GM18868 (cell line): Measurements from ENCODE around the gene GFOD2.
A peak's percentile ranks its signal among the peaks of the same experiment; 100 is the strongest.

Experiments
- ATAC-seq: cut with Tn5 transposase; IDR thresholded peaks from one replicate; pipeline ENCODE4 v1.9.1; 2021; ENCODE audit warnings: mild to moderate bottlenecking, moderate library complexity; ENCODE audit not compliant: unreplicated experiment

Gene GFOD2

DNA sequence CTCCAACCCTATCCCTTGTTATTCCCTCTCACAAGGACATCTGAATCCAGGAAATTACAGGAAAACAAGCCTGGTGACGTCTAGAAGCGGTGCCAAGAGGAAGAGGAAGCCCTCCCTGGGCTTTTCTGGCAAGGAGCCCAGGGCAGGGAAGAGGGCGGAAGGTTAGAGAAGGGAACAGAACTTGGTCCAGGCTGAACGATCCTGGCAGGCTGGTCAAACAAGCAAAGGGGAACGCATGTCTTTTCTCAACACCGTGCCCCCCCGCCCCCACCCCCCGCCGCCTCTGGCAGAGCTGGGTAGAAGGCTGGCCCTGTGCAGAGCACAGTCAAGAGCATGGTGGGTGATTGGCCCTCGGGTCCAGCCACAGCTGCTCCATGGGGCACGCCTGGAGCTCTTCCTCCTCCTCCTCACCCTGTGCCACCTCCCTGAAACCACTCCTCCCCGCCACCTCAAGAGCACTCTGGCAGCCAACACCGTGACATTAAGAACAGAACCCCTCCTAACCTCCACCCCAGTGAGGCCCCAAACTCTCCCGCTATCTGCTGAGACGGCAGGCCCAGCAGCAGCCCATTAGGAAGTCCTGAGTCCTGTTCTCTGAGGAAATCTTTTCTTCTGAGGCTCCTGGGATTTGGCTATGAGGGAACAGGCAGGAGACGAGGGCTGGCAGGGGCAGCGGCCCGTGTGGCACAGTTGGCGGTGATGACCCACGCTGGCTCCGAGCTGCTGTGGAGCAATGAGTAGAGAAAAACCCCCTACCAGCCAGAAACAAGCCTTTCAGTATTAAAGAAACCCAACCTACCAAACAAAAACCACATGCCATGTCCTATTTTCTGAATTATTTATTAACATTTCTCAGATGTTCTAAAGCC is 45.2 kb downstream of the GFOD2 start:
- ATAC-seq: no peak

GRCh38 chr16:67672739-67673662 is 46.1 kb downstream of the GFOD2 start:
- no peak for ATAC-seq

GRCh38 chr16:67672306-67672705 is 46.8 kb downstream of the GFOD2 start:
- ATAC-seq: no peak

- no peak for ATAC-seq
Observed at GRCh38 chr16:67669499-67670101, 49.5 kb downstream of the GFOD2 start.

DNA sequence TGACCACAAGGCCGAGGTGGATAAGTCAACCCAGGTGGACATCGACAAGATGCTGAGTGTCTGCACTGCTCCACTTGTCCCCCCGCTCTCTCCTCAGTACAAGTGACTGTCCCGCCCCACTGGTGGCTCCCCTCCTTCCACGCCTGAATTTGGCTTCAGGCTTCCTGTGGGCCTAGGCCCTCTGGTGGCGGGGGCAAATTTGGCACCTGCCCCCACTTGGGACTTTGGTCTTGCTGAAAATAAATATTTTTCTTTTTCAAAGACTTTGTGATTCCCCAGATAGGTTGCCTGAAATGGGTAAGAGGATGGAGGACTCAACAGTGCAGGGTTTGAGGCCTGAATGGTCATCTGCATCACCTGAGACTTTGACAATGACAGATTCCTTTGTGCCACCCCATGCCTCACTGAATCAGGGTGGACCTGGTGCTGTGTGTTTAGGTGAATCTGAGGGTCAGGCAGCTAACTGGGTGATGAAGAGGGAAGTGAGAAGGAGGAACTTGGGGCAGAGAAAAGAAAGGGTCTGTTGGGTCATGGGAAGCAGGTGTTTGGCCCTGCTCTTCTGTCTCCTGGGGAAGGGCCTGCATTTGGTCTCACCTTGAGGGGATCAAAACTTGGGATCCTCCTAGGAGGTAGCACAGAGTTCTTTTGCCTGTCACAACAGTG is 50.5 kb downstream of the GFOD2 start:
- no peak for ATAC-seq

DNA sequence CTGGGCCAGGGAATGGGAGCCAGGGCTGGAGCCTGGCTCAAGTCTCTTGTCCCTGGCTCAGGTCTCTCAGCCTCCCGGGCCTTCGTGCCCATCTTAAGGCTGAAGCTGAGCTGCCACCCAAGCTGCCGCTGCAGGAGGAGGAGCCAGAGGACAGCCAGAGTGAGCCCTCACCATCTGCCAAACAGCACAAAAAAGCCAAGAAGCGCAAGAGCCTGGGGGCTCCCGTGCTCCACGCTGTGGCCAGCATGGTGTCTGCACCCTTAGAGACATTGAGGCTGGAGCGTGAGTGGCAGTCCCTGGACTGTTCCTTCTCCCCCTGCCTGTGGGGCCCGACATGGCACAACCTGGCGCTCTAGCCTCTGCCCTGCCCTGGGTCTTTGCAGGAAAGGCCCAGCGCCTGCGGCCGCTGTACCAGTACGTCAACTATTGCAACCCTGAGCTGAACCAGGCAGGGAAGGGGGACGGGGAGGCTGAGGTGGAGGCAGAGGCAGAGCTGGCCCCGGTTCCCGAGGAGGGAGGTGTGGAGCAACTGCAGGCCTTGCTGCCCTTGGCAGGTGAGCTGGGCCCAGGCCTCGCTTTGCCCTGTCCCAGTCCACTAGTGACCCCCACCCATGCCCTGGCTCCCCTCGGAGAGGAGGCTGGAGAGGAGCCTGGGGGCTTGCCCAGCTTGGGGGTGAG is 51.2 kb downstream of the GFOD2 start:
- ATAC-seq: peak; percentile 77

DNA sequence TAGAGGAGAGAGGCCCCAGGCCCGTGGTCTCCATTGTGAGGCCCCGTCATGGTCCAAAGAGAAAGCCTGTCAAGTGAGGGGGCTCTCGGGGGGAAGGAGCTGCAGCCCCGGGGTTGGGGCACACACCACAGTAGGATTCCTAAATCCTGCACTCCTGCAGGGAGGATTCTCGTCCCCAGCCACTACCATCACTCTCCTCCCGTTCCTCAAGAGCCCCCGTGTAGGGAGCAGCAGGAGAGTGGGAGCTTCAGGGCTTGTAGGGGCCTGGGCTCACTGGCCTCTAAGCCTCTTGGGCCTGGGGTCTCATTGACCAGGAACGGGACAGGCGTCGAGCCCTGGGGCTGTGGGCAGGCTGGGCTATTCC is 51.7 kb downstream of the GFOD2 start:
- ATAC-seq: no peak

DNA sequence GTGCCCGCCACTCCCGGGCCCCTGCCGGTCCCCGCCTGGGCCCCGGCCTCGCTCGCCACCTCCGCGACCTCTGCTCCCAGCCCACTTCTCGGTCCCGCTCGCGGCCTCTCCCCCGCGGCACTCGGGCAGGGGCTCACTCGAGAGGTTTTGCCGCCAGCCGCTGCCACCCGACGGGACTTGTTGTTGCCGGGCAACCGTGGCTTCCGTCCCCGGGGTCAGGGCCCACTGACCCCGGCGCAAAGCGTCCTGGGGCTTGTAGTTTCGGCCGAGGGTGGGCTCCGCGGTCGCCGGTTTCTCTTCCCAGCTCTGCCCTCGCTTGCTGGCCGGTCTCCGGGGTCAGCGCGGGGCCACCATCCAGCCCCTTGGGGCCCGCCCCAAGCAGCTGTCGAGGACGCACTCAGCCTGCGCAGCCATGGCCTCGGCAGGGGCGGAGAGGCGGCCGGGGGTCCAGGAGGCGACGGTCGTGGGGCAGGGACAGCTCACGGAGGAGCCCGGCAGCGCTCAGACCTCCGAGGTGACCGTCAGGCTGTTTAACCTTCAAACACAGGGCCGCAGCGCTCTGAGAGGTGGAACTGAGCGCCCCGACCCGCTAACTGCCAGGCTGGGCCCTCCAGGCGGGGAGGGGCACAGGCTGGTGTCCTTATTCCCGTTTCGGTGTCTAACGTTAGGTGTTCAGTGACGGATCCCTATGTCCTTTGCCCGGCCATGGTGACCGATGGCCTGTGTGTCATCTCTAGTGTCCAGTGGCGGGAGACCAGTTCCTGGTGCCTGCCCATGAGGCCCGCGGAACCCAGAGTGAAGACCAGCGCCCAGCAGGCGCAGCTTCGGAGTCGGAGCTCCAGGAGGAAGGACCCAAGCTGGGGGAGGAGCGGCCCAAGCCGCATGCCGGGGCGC is 52.3 kb downstream of the GFOD2 start, which contains the start of the genes C16orf86 and ENKD1:
Gene C16orf86 (plus strand): TSS at position 256 of the 894 bp plus-strand sequence. CDS start 157 bp downstream, at position 413.
Gene ENKD1 (minus strand): TSS at position 192 of the 894 bp plus-strand sequence. CDS start 308 bp downstream, outside the sequence.
- ATAC-seq: peak; percentile 44

DNA sequence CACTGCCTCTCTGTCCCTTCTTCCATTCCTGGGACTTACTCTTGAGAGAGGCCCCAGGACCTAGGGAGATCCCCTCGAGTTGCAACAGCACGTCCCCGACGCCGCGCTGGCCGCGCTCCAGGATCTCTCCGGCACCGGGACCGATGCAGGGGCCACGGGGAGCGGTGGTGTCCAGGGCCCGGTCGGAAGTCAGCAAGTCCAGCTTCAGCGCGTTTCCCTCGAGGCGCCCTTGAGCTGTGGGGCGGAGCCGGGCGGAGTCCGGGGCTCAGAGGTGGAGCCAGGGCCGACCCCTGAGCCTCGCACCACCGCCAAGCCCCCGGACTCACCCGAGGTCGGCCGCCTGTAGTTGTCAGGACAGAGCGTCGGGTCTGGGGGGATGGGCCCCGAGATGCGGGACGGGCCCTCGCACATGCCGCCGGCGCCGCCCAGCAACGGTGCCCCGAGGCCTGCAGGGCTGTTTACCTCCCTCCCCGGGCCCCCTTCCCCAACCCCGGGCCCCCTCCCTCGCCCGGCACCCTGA is 53.0 kb downstream of the GFOD2 start:
- no peak for ATAC-seq

DNA sequence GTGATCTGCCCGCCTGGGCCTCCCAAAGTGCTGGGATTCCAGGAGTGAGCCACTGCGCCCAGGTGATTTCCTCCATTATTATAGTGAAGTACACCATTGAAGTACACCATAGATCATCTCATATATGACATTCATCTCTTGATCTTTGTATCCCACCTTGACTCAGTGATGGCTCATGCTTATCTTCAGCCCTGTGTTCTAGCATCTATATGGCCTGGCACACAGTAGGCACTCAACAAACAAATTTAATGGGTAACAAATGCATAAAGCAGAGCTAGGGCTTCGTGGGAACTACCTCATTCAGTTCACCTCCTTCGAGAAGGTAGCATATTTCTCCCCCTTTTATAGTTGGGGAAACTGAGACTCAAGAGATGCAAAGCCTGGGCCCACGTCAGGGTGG is 53.5 kb downstream of the GFOD2 start:
- ATAC-seq: no peak

- no peak for ATAC-seq
Observed at GRCh38 chr16:67664871-67665270, 54.2 kb downstream of the GFOD2 start.

DNA sequence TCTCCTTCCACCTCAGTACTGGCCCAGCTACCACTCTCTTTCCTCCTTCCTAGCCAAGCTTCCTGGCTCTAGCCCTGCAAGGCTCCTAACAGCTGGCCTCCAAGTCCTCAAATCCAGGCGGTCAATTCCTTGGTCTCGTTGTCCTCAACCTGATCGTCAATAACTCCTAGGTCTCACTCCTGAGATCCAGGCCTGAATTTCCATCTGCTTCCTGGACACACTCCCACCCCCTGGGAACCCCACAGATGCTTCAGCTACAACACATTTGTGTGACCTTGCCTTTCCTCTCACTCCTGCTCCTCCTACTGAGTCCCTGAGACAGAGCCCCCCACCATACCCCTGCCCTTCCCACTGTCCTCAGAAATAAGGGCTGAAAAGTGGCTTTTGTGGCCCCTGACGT is 54.9 kb downstream of the GFOD2 start:
- ATAC-seq: no peak

- ATAC-seq: no peak
Observed at GRCh38 chr16:67663877-67664222, 55.3 kb downstream of the GFOD2 start.

GRCh38 chr16:67663151-67663876 is 55.8 kb downstream of the GFOD2 start:
- ATAC-seq: no peak

DNA sequence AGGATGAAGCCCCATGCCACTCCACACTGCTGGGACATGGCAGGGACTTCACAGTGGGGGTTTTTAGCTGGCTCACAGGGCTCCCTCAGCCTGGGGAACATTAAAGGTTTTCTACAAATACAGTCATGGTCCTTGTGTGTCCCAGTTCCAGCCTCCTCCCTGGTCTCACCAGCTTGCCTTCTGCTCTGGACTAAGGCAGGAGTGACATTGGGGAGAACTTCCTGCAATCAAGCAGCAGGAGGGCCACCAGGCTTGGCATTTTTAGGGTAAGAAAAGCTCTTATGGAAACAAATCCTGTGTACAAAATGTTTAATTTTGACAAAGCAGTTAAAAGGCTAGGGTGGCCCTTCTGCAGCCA is 56.5 kb downstream of the GFOD2 start:
- no peak for ATAC-seq

DNA sequence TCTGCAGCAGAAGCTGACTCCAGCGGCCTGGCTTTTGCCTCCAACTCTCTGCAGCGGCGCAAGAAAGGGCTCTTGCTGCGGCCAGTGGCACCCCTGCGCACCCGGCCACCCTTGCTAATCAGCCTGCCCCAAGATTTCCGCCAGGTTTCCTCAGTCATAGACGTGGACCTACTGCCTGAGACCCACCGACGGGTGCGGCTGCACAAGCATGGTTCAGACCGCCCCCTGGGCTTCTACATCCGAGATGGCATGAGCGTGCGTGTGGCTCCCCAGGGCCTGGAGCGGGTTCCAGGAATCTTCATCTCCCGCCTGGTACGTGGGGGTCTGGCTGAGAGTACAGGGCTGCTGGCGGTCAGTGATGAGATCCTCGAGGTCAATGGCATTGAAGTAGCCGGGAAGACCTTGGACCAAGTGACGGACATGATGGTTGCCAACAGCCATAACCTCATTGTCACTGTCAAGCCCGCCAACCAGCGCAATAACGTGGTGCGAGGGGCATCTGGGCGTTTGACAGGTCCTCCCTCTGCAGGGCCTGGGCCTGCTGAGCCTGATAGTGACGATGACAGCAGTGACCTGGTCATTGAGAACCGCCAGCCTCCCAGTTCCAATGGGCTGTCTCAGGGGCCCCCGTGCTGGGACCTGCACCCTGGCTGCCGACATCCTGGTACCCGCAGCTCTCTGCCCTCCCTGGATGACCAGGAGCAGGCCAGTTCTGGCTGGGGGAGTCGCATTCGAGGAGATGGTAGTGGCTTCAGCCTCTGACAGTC is 57.0 kb downstream of the GFOD2 start:
- ATAC-seq: no peak

DNA sequence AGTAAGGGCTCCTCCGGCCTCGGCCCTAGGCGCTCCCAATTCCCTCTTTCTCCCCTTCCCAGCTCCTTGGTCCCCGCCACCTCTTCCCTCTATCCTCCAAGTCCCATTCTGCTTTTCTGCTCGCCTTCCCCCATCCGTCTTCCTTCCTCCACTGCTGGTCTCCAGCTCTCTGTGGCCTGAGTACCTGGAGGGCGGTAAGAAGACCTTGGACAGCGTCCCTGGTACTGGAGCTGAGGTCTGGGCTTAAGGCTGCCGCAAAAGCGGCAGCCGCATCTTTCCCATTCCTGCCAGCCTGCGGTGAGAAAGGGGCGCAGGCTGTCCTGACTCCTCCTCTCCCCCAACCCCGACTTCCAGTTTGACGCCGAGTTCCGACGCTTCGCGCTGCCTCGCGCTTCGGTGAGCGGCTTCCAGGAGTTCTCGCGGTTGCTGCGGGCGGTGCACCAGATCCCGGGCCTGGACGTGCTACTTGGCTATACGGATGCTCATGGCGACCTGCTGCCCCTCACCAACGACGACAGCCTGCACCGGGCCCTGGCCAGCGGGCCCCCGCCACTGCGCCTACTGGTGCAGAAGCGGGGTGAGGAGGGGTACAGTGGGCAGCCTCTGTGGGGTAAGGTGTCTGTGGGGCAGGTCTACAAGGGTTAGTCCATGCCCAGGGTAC is 57.9 kb downstream of the GFOD2 start:
- no peak for ATAC-seq
